SK-N-SH treated with all-trans-retinoic acid at 6 μM for 48 hours (cell line): ENCODE measurements around the gene CRYAB.

Experiments used
- ATAC-seq: fragments of 200-7000 bp; cut with Tn5 transposase; 3 replicates; pipeline ENCODE4 v1.9.1; 2020; ENCODE audit warnings: mild to moderate bottlenecking, moderate library complexity
- ARNTL ChIP-seq: fragments of 450-650 bp; formaldehyde crosslinking; IDR thresholded peaks from 2 replicates; pipeline ENCODE4 v1.5.0; 2020; ENCODE audit warnings: low read depth, mild to moderate bottlenecking, moderate library complexity, borderline replicate concordance
- BACH2 ChIP-seq: fragments of 250-450 bp; sonication (Bioruptor Pico); IDR thresholded peaks from 2 replicates; pipeline ENCODE4 v1.9.0; 2021; ENCODE audit warnings: mild to moderate bottlenecking, borderline replicate concordance
- CREB5 ChIP-seq: fragments of 250-450 bp; sonication (Bioruptor Pico); IDR thresholded peaks from 2 replicates; pipeline ENCODE4 v1.5.1; 2020; ENCODE audit warnings: low read depth, mild to moderate bottlenecking, moderate library complexity
- CSDC2 ChIP-seq: fragments of 250-450 bp; sonication (Bioruptor Pico); IDR thresholded peaks from 2 replicates; pipeline ENCODE4 v1.5.0; 2020; ENCODE audit warnings: mild to moderate bottlenecking, moderate library complexity
- ESRRG ChIP-seq: fragments of 250-450 bp; sonication (Bioruptor Pico); IDR thresholded peaks from 2 replicates; pipeline ENCODE4 v1.6.1; 2021; ENCODE audit warnings: mild to moderate bottlenecking
- ISL1 ChIP-seq: fragments of 250-450 bp; sonication (Bioruptor Pico); IDR thresholded peaks from 2 replicates; pipeline ENCODE4 v2.1.2; 2022; ENCODE audit warnings: mild to moderate bottlenecking, moderate library complexity
- OSR1 ChIP-seq: fragments of 250-450 bp; sonication (Bioruptor Pico); IDR thresholded peaks from 2 replicates; pipeline ENCODE4 v1.8.0; 2022; ENCODE audit warnings: moderate library complexity, mild to moderate bottlenecking, inconsistent platforms
- POU6F1 ChIP-seq: fragments of 250-450 bp; sonication (Bioruptor Pico); IDR thresholded peaks from 2 replicates; pipeline ENCODE4 v1.8.0; 2021; ENCODE audit warnings: low read depth, mild to moderate bottlenecking, moderate library complexity, borderline replicate concordance
- PPARA ChIP-seq: fragments of 250-450 bp; sonication (Bioruptor Pico); IDR thresholded peaks from 2 replicates; pipeline ENCODE4 v1.5.0; 2020; ENCODE audit warnings: mild to moderate bottlenecking, borderline replicate concordance
- RARB ChIP-seq: fragments of 250-450 bp; sonication (Bioruptor Pico); IDR thresholded peaks from 2 replicates; pipeline ENCODE4 v1.8.0; 2021; ENCODE audit warnings: mild to moderate bottlenecking, moderate library complexity
- SNAI2 ChIP-seq: fragments of 250-450 bp; sonication (Bioruptor Pico); IDR thresholded peaks from 2 replicates; pipeline ENCODE4 v1.5.0; 2020; ENCODE audit warnings: mild to moderate bottlenecking, moderate library complexity
- TCF4 ChIP-seq: fragments of 250-450 bp; sonication (Bioruptor Pico); IDR thresholded peaks from 2 replicates; pipeline ENCODE4 v1.8.0; 2021; ENCODE audit warnings: mild to moderate bottlenecking, moderate library complexity, borderline replicate concordance
- TOX ChIP-seq: fragments of 250-450 bp; sonication (Bioruptor Pico); IDR thresholded peaks from 2 replicates; pipeline ENCODE4 v1.8.0; 2021; ENCODE audit warnings: mild to moderate bottlenecking, moderate library complexity, borderline replicate concordance
- ZC3H10 ChIP-seq: fragments of 250-450 bp; sonication (Bioruptor Pico); IDR thresholded peaks from 2 replicates; pipeline ENCODE4 v1.5.1; 2021; ENCODE audit warnings: mild to moderate bottlenecking, moderate library complexity
- ZFP3 ChIP-seq: fragments of 250-450 bp; sonication (Bioruptor Pico); IDR thresholded peaks from 2 replicates; pipeline ENCODE4 v1.5.0; 2020; ENCODE audit warnings: mild to moderate bottlenecking, moderate library complexity
- ZFP30 ChIP-seq: fragments of 450-650 bp; formaldehyde crosslinking; IDR thresholded peaks from 2 replicates; pipeline ENCODE4 v1.5.0; 2022; ENCODE audit warnings: mild to moderate bottlenecking, moderate library complexity
- ZNF565 ChIP-seq: fragments of 450-650 bp; formaldehyde crosslinking; conservative IDR thresholded peaks from 2 replicates; pipeline ENCODE4 v1.5.0; 2020; ENCODE audit warnings: low read depth, mild to moderate bottlenecking, moderate library complexity
- ZNF70 ChIP-seq: fragments of 450-650 bp; formaldehyde crosslinking; IDR thresholded peaks from 2 replicates; pipeline ENCODE4 v1.5.0; 2020; ENCODE audit warnings: mild to moderate bottlenecking, moderate library complexity
- ZNF8 ChIP-seq: fragments of 450-650 bp; formaldehyde crosslinking; IDR thresholded peaks from 2 replicates; pipeline ENCODE4 v1.5.0; 2020; ENCODE audit warnings: mild to moderate bottlenecking, moderate library complexity
- TF ChIP-seq, protein P1 (sequence below): fragments of 250-450 bp; sonication (Bioruptor Pico); IDR thresholded peaks from 2 replicates; pipeline ENCODE4 v1.5.1; 2021; ENCODE audit warnings: mild to moderate bottlenecking, moderate library complexity
- TF ChIP-seq, protein P2 (sequence below): fragments of 250-450 bp; sonication (Bioruptor Pico); IDR thresholded peaks from 2 replicates; pipeline ENCODE4 v1.5.0; 2020; ENCODE audit warnings: mild to moderate bottlenecking, moderate library complexity
- TF ChIP-seq, protein P3 (sequence below): fragments of 250-450 bp; sonication (Bioruptor Pico); IDR thresholded peaks from 2 replicates; pipeline ENCODE4 v1.8.0; 2020; ENCODE audit warnings: mild to moderate bottlenecking, moderate library complexity, borderline replicate concordance

CRYAB gene

DNA sequence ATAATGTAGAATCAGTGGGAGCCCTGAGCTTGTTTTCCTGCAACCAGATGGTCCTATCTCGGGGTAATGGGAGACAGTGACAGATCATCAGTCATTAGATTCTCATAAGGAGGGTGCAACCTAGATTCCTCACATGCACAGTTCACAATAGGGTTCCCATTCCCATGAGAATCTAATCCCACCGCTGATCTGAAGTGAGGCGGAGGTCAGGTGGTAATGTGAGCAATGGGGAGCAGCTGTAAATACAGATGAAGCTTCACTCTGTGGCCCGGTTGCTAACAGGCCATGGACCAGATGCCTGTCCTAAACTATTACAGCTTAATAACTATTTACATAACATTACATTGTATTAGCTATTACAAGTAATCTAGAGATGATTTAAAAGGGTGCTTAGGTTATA, 42.6 kb upstream of the CRYAB start:
- TF ChIP-seq ZNF8 (CRISPR knock-in tag) (no peak), TOX (CRISPR knock-in tag) (no peak), ZNF70 (CRISPR knock-in tag) (no peak), BACH2 (CRISPR knock-in tag) (no peak), CREB5 (CRISPR knock-in tag) (no peak), CSDC2 (CRISPR knock-in tag) (no peak), OSR1 (CRISPR knock-in tag) (no peak), ZC3H10 (CRISPR knock-in tag) (no peak), PPARA (no peak), RARB (CRISPR knock-in tag) (no peak), POU6F1 (CRISPR knock-in tag) (no peak)
- ATAC-seq = no peak

- TF ChIP-seq OSR1 (CRISPR knock-in tag) (no peak), ZFP30 (no peak), ZFP3 (CRISPR knock-in tag) (no peak), ZC3H10 (CRISPR knock-in tag) (no peak), ARNTL (CRISPR knock-in tag) (no peak), RARB (CRISPR knock-in tag) (no peak), SNAI2 (no peak), CSDC2 (CRISPR knock-in tag) (no peak), ZNF70 (CRISPR knock-in tag) (no peak), ESRRG (CRISPR knock-in tag) (no peak), ZNF8 (CRISPR knock-in tag) (no peak), TCF4 (CRISPR knock-in tag) (no peak), CREB5 (CRISPR knock-in tag) (no peak)
- TF ChIP-seq, protein P1, sequence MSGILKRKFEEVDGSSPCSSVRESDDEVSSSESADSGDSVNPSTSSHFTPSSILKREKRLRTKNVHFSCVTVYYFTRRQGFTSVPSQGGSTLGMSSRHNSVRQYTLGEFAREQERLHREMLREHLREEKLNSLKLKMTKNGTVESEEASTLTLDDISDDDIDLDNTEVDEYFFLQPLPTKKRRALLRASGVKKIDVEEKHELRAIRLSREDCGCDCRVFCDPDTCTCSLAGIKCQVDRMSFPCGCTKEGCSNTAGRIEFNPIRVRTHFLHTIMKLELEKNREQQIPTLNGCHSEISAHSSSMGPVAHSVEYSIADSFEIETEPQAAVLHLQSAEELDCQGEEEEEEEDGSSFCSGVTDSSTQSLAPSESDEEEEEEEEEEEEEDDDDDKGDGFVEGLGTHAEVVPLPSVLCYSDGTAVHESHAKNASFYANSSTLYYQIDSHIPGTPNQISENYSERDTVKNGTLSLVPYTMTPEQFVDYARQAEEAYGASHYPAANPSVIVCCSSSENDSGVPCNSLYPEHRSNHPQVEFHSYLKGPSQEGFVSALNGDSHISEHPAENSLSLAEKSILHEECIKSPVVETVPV = no peak
- TF ChIP-seq, protein P2, sequence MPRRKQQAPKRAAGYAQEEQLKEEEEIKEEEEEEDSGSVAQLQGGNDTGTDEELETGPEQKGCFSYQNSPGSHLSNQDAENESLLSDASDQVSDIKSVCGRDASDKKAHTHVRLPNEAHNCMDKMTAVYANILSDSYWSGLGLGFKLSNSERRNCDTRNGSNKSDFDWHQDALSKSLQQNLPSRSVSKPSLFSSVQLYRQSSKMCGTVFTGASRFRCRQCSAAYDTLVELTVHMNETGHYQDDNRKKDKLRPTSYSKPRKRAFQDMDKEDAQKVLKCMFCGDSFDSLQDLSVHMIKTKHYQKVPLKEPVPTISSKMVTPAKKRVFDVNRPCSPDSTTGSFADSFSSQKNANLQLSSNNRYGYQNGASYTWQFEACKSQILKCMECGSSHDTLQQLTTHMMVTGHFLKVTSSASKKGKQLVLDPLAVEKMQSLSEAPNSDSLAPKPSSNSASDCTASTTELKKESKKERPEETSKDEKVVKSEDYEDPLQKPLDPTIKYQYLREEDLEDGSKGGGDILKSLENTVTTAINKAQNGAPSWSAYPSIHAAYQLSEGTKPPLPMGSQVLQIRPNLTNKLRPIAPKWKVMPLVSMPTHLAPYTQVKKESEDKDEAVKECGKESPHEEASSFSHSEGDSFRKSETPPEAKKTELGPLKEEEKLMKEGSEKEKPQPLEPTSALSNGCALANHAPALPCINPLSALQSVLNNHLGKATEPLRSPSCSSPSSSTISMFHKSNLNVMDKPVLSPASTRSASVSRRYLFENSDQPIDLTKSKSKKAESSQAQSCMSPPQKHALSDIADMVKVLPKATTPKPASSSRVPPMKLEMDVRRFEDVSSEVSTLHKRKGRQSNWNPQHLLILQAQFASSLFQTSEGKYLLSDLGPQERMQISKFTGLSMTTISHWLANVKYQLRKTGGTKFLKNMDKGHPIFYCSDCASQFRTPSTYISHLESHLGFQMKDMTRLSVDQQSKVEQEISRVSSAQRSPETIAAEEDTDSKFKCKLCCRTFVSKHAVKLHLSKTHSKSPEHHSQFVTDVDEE (CRISPR knock-in tag) = no peak
These were observed 40.0 kb upstream of the CRYAB start for GRCh38 chr11:111951565-111951964.

DNA sequence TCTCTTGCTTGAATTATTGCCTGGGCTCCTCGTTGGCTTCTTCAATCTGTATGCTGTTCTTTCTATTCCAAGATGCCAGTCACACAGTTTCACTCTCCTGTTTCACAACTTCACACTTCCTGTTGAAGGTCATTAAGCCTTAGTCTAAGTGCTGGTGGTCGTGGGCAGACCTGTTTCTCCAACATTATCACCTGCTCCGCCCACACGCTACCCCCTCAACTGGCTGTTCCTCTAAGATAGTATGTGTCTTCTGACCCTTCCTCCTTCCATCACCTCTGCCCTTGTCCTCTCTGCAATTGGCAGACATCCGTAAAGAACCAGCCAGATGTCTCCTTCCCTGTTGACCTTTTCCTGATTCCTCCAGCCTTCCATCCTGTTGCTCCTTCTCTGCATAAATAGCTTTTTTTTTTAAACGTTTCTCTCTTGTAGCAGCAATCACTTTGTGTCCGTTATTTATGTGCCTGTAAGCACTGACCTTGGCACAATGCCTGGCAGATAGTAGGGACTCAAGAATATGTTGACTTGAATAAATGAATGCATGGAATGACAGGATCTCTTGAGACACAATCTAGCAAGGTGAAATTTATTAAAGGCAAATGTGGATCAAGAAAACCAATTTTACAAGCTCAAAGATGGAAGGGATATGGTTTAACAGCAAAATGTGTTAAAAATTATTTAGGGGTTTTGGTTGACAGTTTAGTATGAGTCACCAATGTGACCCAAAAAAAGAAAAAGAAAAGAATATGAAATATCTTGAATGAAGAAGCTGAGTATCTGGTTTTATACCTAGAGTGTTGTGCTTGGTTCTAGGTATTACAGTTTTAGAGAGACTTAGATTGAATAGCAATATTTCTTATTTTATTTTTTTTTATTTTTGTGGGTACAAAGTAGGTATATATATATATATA, 38.2 kb upstream of the CRYAB start:
- ATAC-seq = no peak
- TF ChIP-seq ZNF70 (CRISPR knock-in tag) = no peak
- no peak for TF ChIP-seq PPARA
- no peak for TF ChIP-seq RARB (CRISPR knock-in tag)
- TF ChIP-seq TOX (CRISPR knock-in tag) = no peak
- TF ChIP-seq POU6F1 (CRISPR knock-in tag) = no peak
- no peak for TF ChIP-seq BACH2 (CRISPR knock-in tag)
- TF ChIP-seq, protein P3, sequence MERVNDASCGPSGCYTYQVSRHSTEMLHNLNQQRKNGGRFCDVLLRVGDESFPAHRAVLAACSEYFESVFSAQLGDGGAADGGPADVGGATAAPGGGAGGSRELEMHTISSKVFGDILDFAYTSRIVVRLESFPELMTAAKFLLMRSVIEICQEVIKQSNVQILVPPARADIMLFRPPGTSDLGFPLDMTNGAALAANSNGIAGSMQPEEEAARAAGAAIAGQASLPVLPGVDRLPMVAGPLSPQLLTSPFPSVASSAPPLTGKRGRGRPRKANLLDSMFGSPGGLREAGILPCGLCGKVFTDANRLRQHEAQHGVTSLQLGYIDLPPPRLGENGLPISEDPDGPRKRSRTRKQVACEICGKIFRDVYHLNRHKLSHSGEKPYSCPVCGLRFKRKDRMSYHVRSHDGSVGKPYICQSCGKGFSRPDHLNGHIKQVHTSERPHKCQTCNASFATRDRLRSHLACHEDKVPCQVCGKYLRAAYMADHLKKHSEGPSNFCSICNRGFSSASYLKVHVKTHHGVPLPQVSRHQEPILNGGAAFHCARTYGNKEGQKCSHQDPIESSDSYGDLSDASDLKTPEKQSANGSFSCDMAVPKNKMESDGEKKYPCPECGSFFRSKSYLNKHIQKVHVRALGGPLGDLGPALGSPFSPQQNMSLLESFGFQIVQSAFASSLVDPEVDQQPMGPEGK (CRISPR knock-in tag) = no peak
- no peak for TF ChIP-seq OSR1 (CRISPR knock-in tag)
- TF ChIP-seq ZFP3 (CRISPR knock-in tag) = no peak
- TF ChIP-seq ISL1 (CRISPR knock-in tag) = no peak
- no peak for TF ChIP-seq ZNF565 (CRISPR knock-in tag)
- TF ChIP-seq ARNTL (CRISPR knock-in tag) = no peak
- no peak for TF ChIP-seq ZNF8 (CRISPR knock-in tag)
- no peak for TF ChIP-seq SNAI2

More at GRCh38 chr11:111951565-111951964, 40.0 kb upstream of the CRYAB start:
- ATAC-seq = no peak
